ENCODE results near the gene MEPCE. TPM values are rescaled to one million over a fixed set of nuclear protein-coding genes. Genes with fewer than 3 reads are reported as not detected.
A peak's percentile ranks its signal among the peaks of the same experiment; 100 is the strongest.

The MEPCE gene
- total and polyA plus RNA-seq, 9 of the 15 experiments (the other 6 are each of a cell fraction or from before 2014, with no cell fraction given) = 10.9 to 76.3 (median 44.1) TPM

DNA sequence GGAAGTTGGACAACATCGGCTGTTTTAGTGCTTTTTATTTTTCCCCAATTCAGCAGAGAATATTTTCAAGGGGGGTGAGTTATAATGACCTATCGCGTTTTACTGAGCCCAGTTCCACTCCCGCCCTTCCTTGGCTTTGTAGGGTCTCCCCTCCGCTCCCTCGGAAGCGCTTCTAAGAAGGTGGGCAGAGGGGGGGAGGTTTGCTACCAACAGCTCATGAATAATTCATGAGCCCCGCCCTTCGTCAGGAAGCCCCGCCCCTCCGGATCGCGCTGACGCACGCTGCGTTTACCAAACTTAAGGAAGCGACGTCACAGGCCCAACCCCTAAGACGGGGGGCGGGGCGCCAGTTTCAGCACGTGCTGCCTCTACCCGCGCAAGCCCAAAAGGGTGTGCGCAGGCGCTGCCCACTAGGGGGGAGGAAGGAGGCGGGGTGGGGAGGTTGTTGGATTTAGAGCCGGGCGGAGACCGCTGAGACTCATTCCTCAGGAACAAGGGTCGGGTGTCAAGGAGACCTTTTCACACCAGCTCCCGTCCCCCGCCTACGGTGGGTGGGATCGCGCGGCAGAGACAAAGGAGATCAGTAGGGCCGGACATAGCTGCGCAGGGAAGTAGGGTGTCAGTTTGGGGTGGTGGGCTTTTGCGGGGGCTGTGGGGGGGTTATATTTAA, 529 bp upstream of the MEPCE start (continued):
- TF ChIP-seq, protein P1, sequence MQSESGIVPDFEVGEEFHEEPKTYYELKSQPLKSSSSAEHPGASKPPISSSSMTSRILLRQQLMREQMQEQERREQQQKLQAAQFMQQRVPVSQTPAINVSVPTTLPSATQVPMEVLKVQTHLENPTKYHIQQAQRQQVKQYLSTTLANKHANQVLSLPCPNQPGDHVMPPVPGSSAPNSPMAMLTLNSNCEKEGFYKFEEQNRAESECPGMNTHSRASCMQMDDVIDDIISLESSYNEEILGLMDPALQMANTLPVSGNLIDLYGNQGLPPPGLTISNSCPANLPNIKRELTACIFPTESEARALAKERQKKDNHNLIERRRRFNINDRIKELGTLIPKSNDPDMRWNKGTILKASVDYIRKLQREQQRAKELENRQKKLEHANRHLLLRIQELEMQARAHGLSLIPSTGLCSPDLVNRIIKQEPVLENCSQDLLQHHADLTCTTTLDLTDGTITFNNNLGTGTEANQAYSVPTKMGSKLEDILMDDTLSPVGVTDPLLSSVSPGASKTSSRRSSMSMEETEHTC (IDR thresholded peaks at IDR 0.05) = peak; percentile 70; the same call in 1 of the 2 replicates
- TF ChIP-seq ZBTB17 (CRISPR knock-in tag; IDR thresholded peaks at IDR 0.05) (no peak), ZNF696 (CRISPR knock-in tag; conservative IDR thresholded peaks at IDR 0.05) (no peak), CEBPB (tag; IDR thresholded peaks at IDR 0.05) (no peak), STAG1 (CRISPR knock-in tag; IDR thresholded peaks at IDR 0.05; ENCODE audit: borderline replicate concordance) (no peak), MCM5 (IDR thresholded peaks at IDR 0.05; ENCODE audit: low read depth) (no peak), ZNF589 (CRISPR knock-in tag; IDR thresholded peaks at IDR 0.05; ENCODE audit: low read depth) (peak; percentile 89; the same call in 1 of the 2 replicates), ZNF561 (CRISPR knock-in tag; conservative IDR thresholded peaks at IDR 0.05) (no peak), ZBTB1 (CRISPR knock-in tag; IDR thresholded peaks at IDR 0.05; ENCODE audit: borderline replicate concordance, low read depth) (no peak; the same call in 1 of the 2 replicates), THRAP3 (IDR thresholded peaks at IDR 0.05; ENCODE audit: borderline replicate concordance) (peak; percentile 24; the same call in 1 of the 2 replicates), HEY1 (CRISPR knock-in tag; IDR thresholded peaks at IDR 0.05; ENCODE audit: borderline replicate concordance) (peak; percentile 88; the same call in 1 of the 2 replicates), HIVEP1 (CRISPR knock-in tag; IDR thresholded peaks at IDR 0.05) (no peak), PCBP1 (IDR thresholded peaks at IDR 0.05; ENCODE audit: low read depth, low read length, poor library complexity, severe bottlenecking) (no peak), PHB (CRISPR knock-in tag; IDR thresholded peaks at IDR 0.05) (peak; percentile 98; the same call in 1 of the 2 replicates), TCF7 (IDR thresholded peaks at IDR 0.05; ENCODE audit: borderline replicate concordance) (no peak; the same call in 1 of the 2 replicates), CREM (IDR thresholded peaks at IDR 0.05; ENCODE audit: low read depth) (peak; percentile 95), KHSRP (IDR thresholded peaks at IDR 0.05) (no peak)
- TF ChIP-seq, protein P2, sequence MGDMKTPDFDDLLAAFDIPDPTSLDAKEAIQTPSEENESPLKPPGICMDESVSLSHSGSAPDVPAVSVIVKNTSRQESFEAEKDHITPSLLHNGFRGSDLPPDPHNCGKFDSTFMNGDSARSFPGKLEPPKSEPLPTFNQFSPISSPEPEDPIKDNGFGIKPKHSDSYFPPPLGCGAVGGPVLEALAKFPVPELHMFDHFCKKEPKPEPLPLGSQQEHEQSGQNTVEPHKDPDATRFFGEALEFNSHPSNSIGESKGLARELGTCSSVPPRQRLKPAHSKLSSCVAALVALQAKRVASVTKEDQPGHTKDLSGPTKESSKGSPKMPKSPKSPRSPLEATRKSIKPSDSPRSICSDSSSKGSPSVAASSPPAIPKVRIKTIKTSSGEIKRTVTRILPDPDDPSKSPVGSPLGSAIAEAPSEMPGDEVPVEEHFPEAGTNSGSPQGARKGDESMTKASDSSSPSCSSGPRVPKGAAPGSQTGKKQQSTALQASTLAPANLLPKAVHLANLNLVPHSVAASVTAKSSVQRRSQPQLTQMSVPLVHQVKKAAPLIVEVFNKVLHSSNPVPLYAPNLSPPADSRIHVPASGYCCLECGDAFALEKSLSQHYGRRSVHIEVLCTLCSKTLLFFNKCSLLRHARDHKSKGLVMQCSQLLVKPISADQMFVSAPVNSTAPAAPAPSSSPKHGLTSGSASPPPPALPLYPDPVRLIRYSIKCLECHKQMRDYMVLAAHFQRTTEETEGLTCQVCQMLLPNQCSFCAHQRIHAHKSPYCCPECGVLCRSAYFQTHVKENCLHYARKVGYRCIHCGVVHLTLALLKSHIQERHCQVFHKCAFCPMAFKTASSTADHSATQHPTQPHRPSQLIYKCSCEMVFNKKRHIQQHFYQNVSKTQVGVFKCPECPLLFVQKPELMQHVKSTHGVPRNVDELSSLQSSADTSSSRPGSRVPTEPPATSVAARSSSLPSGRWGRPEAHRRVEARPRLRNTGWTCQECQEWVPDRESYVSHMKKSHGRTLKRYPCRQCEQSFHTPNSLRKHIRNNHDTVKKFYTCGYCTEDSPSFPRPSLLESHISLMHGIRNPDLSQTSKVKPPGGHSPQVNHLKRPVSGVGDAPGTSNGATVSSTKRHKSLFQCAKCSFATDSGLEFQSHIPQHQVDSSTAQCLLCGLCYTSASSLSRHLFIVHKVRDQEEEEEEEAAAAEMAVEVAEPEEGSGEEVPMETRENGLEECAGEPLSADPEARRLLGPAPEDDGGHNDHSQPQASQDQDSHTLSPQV (IDR thresholded peaks at IDR 0.05) = no peak
- TF ChIP-seq, protein P3, sequence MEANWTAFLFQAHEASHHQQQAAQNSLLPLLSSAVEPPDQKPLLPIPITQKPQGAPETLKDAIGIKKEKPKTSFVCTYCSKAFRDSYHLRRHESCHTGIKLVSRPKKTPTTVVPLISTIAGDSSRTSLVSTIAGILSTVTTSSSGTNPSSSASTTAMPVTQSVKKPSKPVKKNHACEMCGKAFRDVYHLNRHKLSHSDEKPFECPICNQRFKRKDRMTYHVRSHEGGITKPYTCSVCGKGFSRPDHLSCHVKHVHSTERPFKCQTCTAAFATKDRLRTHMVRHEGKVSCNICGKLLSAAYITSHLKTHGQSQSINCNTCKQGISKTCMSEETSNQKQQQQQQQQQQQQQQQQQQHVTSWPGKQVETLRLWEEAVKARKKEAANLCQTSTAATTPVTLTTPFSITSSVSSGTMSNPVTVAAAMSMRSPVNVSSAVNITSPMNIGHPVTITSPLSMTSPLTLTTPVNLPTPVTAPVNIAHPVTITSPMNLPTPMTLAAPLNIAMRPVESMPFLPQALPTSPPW (CRISPR knock-in tag; IDR thresholded peaks at IDR 0.05) = no peak
- TF ChIP-seq, protein P4, sequence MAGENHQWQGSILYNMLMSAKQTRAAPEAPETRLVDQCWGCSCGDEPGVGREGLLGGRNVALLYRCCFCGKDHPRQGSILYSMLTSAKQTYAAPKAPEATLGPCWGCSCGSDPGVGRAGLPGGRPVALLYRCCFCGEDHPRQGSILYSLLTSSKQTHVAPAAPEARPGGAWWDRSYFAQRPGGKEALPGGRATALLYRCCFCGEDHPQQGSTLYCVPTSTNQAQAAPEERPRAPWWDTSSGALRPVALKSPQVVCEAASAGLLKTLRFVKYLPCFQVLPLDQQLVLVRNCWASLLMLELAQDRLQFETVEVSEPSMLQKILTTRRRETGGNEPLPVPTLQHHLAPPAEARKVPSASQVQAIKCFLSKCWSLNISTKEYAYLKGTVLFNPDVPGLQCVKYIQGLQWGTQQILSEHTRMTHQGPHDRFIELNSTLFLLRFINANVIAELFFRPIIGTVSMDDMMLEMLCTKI (IDR thresholded peaks at IDR 0.05; ENCODE audit: partially characterized antibody) = no peak
